Measurements from ENCODE around the gene ABCA13.
A peak's percentile ranks its signal among the peaks of the same experiment; 100 is the strongest.

Gene ABCA13

DNA sequence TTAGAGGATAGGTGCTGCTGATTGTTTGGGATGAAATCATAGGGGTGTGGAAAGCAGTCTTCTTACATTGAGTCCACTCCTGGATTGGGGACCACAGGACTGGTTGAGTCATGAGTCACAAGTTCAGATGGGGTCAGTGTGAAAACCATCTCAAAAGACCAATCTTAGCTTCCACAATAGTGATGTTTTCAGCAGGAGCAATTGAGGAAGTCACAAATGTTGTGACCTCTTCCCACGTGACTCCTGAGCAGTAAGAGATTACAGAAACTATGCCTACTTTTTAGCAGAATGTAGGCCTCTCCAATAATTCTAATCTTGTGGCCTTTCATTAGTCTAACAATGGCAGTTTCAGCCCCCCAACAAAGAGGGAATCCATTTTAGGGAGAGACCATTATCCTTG lies 496.1 kb downstream of the ABCA13 start:
- DNase-seq: peak; percentile 12 to 34

DNA sequence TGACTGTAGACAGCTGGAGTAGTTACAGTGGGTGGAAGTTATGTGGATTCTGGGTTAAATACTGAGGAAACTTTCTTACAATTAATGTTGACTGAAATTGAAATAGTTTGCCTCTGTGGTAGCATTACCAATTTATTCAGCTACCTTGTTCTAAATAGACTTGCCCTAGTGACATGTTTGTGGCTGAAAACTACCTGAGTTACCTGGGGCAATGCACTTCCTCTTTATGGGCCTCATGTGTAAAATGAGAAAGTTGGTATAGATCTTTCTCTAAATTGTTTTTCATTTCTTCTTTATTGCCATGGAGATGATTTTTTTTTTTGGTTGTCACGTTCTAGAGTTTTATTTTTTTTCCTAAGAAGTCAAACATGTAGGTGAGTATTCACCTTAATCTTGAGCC lies 500.4 kb downstream of the ABCA13 start:
- no peak for DNase-seq

DNA sequence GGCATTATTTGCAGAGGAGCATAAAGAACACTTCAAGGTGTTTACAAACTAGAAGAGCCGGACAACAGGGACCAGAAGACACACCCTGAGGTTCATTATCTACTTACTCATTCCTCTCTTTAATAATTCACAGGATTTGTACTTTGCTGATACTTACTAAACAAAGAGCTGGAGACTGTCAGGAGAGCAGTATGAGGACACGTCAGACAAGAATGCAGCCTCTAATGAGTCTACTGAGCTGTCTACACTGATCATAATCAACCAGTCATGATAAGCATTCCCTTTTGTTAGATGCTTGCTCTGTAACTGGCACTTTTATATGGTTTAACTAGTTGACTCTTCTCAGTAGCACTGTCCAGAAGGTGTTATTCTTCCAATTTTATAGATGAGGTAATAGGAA lies 509.7 kb downstream of the ABCA13 start:
- DNase-seq: no peak

DNA sequence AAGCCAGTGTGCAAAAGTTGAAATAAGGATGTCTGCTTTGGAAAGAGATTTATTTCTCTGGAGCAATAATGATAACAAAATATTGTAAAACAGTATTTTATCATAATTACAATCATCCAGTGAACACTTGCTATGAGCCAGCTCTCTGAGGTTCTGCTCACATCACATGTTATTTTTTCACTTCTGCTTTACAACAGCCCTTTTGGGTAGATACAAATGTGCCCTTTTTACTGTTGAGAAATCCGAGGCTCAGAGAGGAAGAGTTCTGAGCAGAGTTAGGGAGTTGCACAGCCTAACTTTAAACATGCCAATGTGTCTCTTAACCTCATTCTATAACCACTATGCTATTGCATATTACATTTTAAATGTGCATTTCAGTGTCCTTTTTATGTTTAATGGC lies 520.5 kb downstream of the ABCA13 start:
- DNase-seq: peak; percentile 70 to 75

Measured in inflammatory macrophage treated with lipopolysaccharide for 1 hour (primary cell).